Astrocyte of the spinal cord (primary cell): ENCODE measurements around the gene FER1L5.

Source experiments
- DNase-seq: peaks from one replicate; pipeline ENCODE4 v3.0.0; 2011; ENCODE audit warnings: low read depth, low spot score
- H3K4me3 ChIP-seq: 2 replicates; pipeline ENCODE4 v1.5.1; 2011; ENCODE audit warnings: low read depth, mild to moderate bottlenecking, low read length, moderate library complexity
- CTCF ChIP-seq: IDR thresholded peaks from 2 replicates; pipeline ENCODE4 v1.5.1; 2012; ENCODE audit warnings: low read depth, mild to moderate bottlenecking, low read length, inconsistent platforms
- in situ Hi-C: cut with HindIII; loops from 2 replicates; pipeline ENCODE4 v1.10.0; 2017; ENCODE audit warnings: low sequenced_read_pairs

The FER1L5 gene

GRCh38 chr2:96618596-96619283 lies 23.8 kb upstream of the FER1L5 start:
- H3K4me3 ChIP-seq: no peak overlapping the region
- no peak for DNase-seq
- TF ChIP-seq CTCF: no peak
- in situ Hi-C loops: no loop called here

- no peak for TF ChIP-seq CTCF
- in situ Hi-C loops: no loop called here
- H3K4me3 ChIP-seq: no peak overlapping the region
- DNase-seq: no peak
These were observed 20.0 kb upstream of the FER1L5 start for GRCh38 chr2:96622544-96622943.

- no peak overlapping the region for H3K4me3 ChIP-seq
- no peak for DNase-seq
- no peak for TF ChIP-seq CTCF
- in situ Hi-C loops: no loop called here
These were observed 19.4 kb upstream of the FER1L5 start for GRCh38 chr2:96623116-96623515.

GRCh38 chr2:96625571-96626552 lies 16.7 kb upstream of the FER1L5 start:
- in situ Hi-C loops: no loop called here
- H3K4me3 ChIP-seq: no peak overlapping the region
- no peak for DNase-seq
- no peak for TF ChIP-seq CTCF

GRCh38 chr2:96626553-96626942 lies 16.0 kb upstream of the FER1L5 start:
- no peak for TF ChIP-seq CTCF
- in situ Hi-C loops: no loop called here
- DNase-seq: no peak
- no peak overlapping the region for H3K4me3 ChIP-seq

- no peak overlapping the region for H3K4me3 ChIP-seq
- in situ Hi-C loops: no loop called here
- TF ChIP-seq CTCF: no peak
- peak; percentile 25 for DNase-seq
These were observed 10.6 kb upstream of the FER1L5 start for GRCh38 chr2:96631804-96632435.
